ENCODE data around the gene HAS3.

Gene HAS3

GRCh38 chr16:69089091-69089910 is 16.2 kb upstream of the HAS3 start:
- in situ Hi-C loops (cut with MboI; ENCODE audit: low sequenced_read_pairs), result no loop called here

DNA sequence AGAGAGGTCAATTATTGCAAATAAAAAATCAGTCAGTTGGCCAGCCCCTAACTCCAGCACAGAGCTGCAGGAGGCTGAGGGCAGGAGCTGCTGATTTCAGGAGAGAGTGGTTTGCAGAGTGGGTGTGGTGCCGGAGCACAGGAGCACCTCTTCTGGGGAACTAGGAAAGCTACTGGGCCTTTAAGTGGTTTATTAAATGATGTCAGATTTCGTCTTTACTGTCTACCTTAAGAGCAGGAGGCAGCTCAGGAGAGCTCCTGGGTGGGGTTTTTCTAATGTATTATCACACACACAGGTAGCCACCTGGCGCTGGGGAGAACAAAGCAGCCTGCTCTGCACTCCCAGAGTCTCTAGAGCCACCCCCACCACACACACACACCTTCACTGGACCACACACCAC is 11.5 kb upstream of the HAS3 start:
- in situ Hi-C loops (cut with MboI; ENCODE audit: low sequenced_read_pairs), result no loop called here

DNA sequence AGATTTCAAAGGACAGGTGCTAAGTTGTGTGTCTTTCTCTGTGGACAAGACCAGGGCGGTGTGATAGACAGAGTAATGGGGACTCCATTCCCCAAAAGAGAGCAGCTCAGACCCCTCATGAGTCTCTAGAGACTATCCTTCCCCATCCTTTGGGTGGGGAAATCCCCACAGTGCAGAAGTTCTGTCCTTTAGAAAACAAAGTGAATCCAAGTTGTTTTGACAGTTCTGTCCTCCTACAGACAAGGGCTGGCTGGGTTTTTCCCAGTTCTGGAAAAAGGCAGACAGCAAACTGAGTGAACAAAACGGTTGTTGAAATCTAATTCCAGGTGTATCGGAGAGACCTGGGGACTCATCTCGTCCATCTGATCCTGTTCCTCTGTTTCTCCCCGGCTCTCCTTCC is 11.0 kb upstream of the HAS3 start:
- in situ Hi-C loops (cut with MboI; ENCODE audit: low sequenced_read_pairs), result no loop called here

DNA sequence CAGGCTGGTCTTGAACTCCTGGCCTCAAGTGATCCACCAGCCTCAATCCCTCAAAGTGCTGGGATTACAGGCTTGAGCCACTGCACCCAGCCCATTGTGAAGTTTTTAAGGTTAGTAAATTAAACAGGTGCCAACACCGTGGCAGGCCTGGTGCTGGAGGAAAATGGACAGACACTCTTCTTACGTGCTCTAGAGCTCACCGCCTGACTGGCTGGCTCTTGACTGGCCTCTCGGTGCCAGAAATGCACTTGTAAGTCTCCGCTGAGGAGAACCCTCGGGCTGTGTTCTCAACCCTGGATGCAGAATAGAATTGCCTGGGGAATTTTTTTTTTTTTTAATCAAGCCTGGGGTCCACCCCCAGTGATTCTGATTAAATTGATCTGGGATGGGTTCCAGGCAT is 10.3 kb upstream of the HAS3 start:
- in situ Hi-C loops (cut with MboI; ENCODE audit: low sequenced_read_pairs), result no loop called here

DNA sequence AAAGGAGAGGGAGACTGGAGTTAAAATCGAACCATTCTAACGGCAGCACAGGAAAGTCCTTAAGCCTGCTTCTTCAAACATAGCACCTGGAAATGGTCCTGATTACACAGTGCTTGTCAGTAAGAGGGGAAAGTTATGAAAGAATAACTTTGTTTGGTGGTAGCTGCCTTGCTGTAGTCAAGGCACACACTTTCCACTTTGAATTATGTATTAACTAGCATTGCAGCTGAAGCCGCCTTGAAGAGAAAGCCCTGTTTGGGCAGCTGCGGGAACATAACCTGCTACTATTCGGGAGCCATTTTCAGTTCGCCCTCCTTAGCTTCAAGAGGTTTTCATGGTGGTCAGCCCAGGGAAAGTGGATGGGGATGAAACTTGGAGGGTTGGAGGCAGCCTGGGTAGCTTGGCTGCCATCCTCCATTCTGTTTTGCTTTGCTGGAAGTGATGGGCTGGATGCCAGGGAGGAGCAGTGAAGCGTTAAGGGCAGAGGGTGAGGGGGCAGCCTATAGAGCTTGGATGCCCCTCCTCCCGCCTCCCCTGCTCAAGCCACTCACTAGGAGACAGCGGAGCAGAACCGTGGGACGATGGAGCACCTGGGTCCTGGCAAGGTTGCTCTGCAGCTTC is 5.3 kb upstream of the HAS3 start:
- in situ Hi-C loops (cut with MboI; ENCODE audit: low sequenced_read_pairs), result no loop called here

DNA sequence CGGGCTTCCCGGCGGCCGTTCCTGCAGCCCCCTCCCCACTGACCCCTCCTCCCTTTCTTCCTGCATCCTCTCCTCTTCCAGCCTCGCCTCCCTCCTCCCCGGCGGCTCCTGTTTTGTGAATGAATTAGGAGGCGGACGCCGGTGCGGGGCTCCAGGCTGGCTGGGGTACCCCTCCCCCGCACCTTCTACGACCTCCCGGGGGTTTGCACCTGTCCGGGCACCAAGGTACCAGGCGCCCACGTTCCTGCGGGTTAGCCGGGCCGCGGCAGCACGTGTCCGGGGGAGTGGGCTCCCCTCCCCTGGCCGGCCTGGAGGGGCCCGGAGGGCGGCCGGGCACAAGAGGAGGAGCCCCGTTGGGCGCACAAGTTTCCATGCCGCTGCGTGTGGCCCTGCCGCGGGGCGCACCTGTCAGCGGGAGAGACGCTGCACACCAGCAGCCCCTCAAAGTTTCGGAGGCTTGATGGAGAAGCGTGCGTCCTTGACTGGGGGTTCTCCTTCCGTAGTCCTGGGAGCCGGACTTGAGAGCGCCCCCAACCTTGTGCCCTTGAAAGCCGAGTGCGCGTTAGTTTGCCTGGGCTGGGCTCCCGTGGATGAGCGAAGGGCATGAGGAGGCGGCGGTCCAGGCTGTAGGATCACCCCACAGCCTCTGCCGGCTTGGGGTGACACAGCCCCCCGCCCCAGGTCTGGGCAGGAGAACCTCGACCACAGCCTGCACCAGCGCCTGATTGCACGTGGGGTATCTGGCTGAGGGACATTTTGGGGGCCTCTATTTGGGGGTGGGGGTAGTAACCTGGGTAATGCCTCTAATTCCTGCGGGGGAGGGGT is 1.2 kb downstream of the HAS3 start:
- in situ Hi-C loops (cut with MboI; ENCODE audit: low sequenced_read_pairs), result no loop called here

GRCh38 chr16:69107316-69107962 is 2.0 kb downstream of the HAS3 start:
- in situ Hi-C loops (cut with MboI; ENCODE audit: low sequenced_read_pairs), result no loop called here

DNA sequence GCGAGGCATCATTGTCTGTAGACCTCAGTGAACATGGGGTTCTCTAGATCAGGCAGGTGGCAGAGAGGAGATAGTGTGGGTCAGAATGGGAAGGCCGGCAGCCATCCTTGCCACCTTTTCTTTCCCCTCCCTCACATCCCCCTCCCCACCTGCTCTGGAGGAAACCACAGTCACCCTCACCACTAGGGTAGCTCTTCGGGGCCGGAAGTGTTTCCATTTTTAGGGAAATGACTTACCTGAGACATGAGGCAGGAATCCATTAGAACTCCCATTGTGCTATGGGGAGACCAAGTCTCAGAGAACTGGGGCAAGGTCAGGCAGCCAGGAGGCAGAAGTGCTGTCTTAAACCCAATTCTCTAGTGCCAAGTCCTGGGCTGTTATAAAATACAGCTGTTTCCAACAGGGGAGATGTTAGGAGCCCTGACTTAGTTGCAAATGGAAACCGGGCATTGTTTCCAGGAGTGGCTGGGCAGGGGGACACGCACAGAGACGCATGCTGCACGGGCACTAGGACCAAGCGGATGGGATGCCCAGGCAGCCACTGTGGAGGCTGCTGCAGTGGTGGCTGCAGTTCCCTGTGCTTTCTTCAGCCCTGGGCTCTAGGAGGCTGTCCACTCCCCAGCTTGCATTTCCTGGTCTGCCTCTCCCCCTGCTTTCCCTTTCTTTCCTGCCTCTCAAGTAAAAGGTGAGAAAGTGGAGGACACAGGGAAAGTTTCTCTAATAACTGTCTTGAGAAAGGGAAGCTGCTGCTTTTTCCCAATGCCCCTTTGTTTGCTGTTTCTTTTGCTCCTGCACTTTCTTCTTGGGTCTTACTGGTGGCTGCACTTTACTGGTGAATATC is 2.8 kb downstream of the HAS3 start:
- in situ Hi-C loops (cut with MboI; ENCODE audit: low sequenced_read_pairs), result no loop called here

GRCh38 chr16:69108905-69109252 is 3.4 kb downstream of the HAS3 start:
- in situ Hi-C loops (cut with MboI; ENCODE audit: low sequenced_read_pairs), result no loop called here

DNA sequence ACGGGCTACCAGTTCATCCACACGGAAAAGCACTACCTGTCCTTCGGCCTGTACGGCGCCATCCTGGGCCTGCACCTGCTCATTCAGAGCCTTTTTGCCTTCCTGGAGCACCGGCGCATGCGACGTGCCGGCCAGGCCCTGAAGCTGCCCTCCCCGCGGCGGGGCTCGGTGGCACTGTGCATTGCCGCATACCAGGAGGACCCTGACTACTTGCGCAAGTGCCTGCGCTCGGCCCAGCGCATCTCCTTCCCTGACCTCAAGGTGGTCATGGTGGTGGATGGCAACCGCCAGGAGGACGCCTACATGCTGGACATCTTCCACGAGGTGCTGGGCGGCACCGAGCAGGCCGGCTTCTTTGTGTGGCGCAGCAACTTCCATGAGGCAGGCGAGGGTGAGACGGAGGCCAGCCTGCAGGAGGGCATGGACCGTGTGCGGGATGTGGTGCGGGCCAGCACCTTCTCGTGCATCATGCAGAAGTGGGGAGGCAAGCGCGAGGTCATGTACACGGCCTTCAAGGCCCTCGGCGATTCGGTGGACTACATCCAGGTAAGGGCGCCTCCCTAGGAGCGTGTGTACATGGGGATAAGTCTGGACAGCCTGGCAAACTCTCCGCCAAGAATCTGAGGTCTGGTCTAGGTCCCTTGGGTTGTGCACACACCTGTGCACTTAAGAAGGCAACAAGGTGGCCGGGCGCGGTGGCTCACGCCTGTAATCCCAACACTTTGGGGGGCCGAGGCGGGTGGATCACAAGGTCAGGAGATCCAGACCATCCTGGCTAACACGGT is 4.2 kb downstream of the HAS3 start:
- in situ Hi-C loops (cut with MboI; ENCODE audit: low sequenced_read_pairs), result no loop called here

DNA sequence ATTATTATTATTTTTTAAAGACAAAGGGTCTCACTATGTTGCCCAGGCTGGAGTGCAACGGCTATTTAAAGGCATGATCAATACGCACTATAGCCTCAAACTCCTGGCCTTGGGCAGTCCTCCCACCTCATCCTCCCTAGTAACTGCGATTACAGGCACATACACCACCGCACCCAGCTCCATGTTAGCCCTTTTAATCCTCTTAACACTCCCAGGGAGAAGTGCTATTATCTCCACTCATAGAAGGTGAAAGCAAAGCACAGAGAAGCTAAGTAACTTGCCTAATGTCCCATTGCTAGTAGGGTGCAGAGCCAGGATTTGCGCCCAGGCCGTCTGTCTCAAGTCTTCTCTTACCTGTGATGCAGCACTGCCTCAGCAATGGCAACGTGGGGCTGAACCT is 5.0 kb downstream of the HAS3 start:
- in situ Hi-C loops (cut with MboI; ENCODE audit: low sequenced_read_pairs), result no loop called here

DNA sequence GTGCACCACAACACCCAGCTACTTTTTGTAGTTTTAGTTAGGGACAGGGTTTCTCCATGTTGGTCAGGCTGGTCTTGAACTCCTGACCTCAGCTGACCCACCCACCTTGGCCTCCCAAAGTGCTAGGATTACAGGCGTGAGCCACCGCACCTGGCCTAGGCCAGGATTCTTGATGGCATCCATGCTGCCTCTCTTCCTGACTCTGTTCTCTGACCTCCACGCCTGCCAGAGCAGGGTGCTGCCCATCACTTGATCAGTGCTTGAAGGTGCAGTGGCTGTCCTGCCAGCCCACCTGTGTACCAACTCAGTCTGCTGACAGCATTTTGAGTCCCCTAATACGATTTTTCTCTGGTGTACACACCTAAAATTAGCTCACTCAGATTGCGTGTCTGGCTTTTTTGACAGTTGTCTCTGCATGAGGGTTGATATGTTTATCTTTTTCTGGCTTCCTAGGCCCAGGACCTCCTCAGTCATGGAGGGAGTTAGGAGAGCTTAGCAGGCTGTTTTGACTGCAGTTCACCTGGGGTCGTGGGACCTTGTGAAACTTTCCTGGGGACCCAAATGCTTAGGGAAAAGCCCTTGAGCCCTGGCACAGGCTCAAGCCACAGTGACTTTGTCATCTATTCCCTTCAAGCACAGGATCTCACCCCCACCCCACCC is 5.9 kb downstream of the HAS3 start:
- in situ Hi-C loops (cut with MboI; ENCODE audit: low sequenced_read_pairs), result no loop called here

- in situ Hi-C loops (cut with MboI; ENCODE audit: low sequenced_read_pairs), result no loop called here
Observed at GRCh38 chr16:69111876-69112230, 6.4 kb downstream of the HAS3 start.

GRCh38 chr16:69112285-69113129 is 7.1 kb downstream of the HAS3 start:
- in situ Hi-C loops (cut with MboI; ENCODE audit: low sequenced_read_pairs), result no loop called here

DNA sequence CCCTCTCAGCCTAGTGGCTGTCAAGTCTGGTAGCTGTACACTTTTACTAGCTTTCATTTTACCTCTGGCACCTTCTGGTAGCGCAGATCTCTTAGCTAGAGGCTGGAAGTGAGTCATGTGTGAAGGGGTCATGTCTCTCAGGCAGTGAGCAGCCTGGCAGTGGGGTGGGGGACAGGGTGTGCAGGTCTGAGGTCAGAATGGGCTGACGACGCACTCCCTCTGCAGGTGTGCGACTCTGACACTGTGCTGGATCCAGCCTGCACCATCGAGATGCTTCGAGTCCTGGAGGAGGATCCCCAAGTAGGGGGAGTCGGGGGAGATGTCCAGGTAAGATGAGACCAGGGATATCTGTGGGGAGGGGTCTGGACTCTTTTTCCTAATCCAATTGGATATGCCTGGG is 7.8 kb downstream of the HAS3 start:
- in situ Hi-C loops (cut with MboI; ENCODE audit: low sequenced_read_pairs), result no loop called here

- in situ Hi-C loops (cut with MboI; ENCODE audit: low sequenced_read_pairs), result no loop called here
Observed at GRCh38 chr16:69114346-69114975, 9.0 kb downstream of the HAS3 start.

GRCh38 chr16:69114976-69115355 is 9.5 kb downstream of the HAS3 start:
- in situ Hi-C loops (cut with MboI; ENCODE audit: low sequenced_read_pairs), result no loop called here

DNA sequence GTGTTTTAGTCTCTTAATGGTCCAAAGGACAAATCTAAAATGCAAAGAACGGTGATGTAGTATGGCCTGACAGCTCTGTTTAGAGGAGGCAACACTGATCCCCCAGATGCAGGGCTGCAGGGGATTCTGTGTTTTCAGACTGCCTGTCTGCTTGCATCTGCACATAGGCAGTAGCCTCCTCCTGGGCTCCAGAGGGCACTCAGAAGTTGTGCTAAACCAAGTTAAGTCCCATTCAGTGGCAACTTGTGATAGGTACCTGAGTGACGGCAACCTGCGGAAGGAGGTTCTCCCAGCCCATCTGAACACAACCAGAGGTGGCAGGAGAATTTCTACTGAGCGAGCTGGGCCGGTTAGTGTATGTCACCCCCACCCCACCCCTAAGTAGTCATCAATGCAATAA is 9.9 kb downstream of the HAS3 start:
- in situ Hi-C loops (cut with MboI; ENCODE audit: low sequenced_read_pairs), result no loop called here
